Smooth muscle cell (in vitro differentiated cells): Measurements from ENCODE around the gene PRIM1. TPM values are rescaled to one million over a fixed set of nuclear protein-coding genes. Genes with fewer than 3 reads are reported as not detected.
"Not testable (repeated sequence)": the region's sequence is repeated elsewhere in the genome, so short reads cannot be mapped to it uniquely, and the experiment has no call there.

ENCODE experiments used
- DNase-seq: peaks from one replicate; lab custom pipeline; 2025; ENCODE audit not compliant: unreplicated experiment; lab: John Stamatoyannopoulos, UW
- H2AFZ ChIP-seq: fragments of 200-600 bp; sonication (generic); 2 replicates; pipeline ENCODE4 v1.6.0; 2016; ENCODE audit warnings: antibody characterized with exemption, low read depth, mild to moderate bottlenecking
- H3F3A ChIP-seq: fragments of 200-600 bp; sonication (generic); 2 replicates; pipeline ENCODE4 v1.6.0; 2017; ENCODE audit warnings: antibody characterized with exemption, low read depth
- H3K27ac ChIP-seq: fragments of 200-600 bp; sonication (generic); 2 replicates; pipeline ENCODE4 v1.5.1; 2016; ENCODE audit warnings: low read depth, mild to moderate bottlenecking
- H3K27me3 ChIP-seq: fragments of 200-600 bp; sonication (generic); 2 replicates; pipeline ENCODE4 v1.6.1; 2016; ENCODE audit warnings: low read depth, mild to moderate bottlenecking
- H3K36me3 ChIP-seq: fragments of 200-600 bp; sonication (generic); 2 replicates; pipeline ENCODE4 v1.5.1; 2016; ENCODE audit warnings: low read depth
- H3K4me1 ChIP-seq: fragments of 200-600 bp; sonication (generic); 2 replicates; pipeline ENCODE4 v1.5.1; 2016; ENCODE audit warnings: low read depth
- H3K4me2 ChIP-seq: fragments of 200-600 bp; sonication (generic); 2 replicates; pipeline ENCODE4 v1.6.0; 2016; ENCODE audit warnings: mild to moderate bottlenecking
- H3K4me3 ChIP-seq: fragments of 200-600 bp; sonication (generic); 2 replicates; pipeline ENCODE4 v1.5.1; 2016; ENCODE audit warnings: mild to moderate bottlenecking
- H3K79me2 ChIP-seq: fragments of 200-600 bp; sonication (generic); 2 replicates; pipeline ENCODE4 v1.6.0; 2016; ENCODE audit warnings: low read depth, mild to moderate bottlenecking
- H3K9ac ChIP-seq: fragments of 200-600 bp; sonication (generic); 2 replicates; pipeline ENCODE4 v1.6.0; 2016; ENCODE audit warnings: low read depth
- H3K9me3 ChIP-seq: fragments of 200-600 bp; sonication (generic); replicated peaks from 2 replicates; pipeline ENCODE4 v1.5.1; 2016; ENCODE audit warnings: low read depth
- H4K20me1 ChIP-seq: fragments of 200-600 bp; sonication (generic); 2 replicates; pipeline ENCODE4 v1.6.0; 2016; ENCODE audit warnings: low read depth
- CTCF ChIP-seq: fragments of 200-600 bp; sonication (generic); IDR thresholded peaks from 2 replicates; pipeline ENCODE4 v1.5.1; 2017; ENCODE audit warnings: borderline replicate concordance, mild to moderate bottlenecking, antibody characterized with exemption; ENCODE audit not compliant: insufficient read depth, poor library complexity, severe bottlenecking
- WGBS: methylation state at CpG from one replicate; pipeline ENCODE4 v1.1.7; 2016; ENCODE audit warnings: low lambda C conversion rate; 5-methylcytosine and 5-hydroxymethylcytosine counted together
- polyA plus RNA-seq: library from polyadenylated mRNA; unstranded; fragments of >200 nt; fragmentation: Nextera tagmentation; extraction: Ambion mirVana; gene quantifications from 2 replicates; pipeline ENCODE4 v1.2.1, GENCODE V29; 2016
- total RNA-seq: library from RNA; depleted of rRNA; stranded (reverse); fragments of >200 nt; gene quantifications from 2 replicates; pipeline ENCODE4 v1.2.3, GENCODE V29; 2014

Gene PRIM1
- total and polyA plus RNA-seq, 2 experiments from 2014 or later = 7.0 to 12.7 TPM

DNA sequence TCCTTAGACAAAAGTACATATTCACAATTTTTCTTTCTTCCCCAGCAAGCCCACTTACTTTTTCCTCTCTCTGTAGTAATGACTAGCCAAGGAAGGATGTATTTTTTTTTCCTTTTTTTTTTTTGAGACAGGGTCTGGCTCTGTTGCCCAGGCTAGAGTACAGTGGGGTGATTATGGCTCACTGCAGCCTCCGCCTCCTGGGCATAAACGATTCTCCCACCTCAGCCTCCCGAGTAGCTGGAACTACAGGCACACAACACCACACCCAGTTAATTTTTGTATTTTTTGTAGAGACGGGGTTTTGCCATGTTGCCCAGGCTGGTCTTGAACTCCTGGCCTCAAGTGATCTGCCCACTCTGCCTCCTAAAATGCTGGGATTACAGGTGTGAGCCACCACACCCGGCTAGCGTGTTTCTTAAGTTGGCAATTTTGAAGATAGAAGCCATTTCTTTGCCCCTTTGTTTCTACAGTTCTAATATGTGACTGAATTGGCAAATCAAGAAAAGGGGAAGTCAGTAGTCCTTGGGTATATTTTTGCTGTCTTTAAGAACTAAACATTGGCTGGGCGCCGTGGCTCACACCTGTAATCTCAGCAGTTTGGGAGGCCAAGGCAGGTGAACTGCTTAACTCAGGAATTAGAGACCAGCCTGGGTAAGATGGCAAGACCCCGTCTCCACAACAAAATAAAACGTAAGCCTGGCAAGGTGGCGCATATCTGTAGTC, 23.8 kb downstream of the PRIM1 start:
- Histone ChIP-seq H3K27me3 (no peaks in the 10 kb centered on the region), H2AFZ (no peak overlapping the region), H3K36me3 (no peaks in the 10 kb centered on the region), H3K9me3 (no peaks in the 10 kb centered on the region), H3K79me2 (peaks cover 18% of the 10 kb centered on the region), H3K9ac (no peak overlapping the region), H3K4me1 (peaks cover 10% of the 10 kb centered on the region), H4K20me1 (peaks cover 15% of the 10 kb centered on the region), H3K4me3 (no peak overlapping the region), H3K27ac (no peak overlapping the region), H3K4me2 (no peak overlapping the region), H3F3A (peaks cover 10% of the 10 kb centered on the region)
- no peak for TF ChIP-seq CTCF
- 97% methylated on average over 11 of the region's 11 CpGs for WGBS
- no peak for DNase-seq

DNA sequence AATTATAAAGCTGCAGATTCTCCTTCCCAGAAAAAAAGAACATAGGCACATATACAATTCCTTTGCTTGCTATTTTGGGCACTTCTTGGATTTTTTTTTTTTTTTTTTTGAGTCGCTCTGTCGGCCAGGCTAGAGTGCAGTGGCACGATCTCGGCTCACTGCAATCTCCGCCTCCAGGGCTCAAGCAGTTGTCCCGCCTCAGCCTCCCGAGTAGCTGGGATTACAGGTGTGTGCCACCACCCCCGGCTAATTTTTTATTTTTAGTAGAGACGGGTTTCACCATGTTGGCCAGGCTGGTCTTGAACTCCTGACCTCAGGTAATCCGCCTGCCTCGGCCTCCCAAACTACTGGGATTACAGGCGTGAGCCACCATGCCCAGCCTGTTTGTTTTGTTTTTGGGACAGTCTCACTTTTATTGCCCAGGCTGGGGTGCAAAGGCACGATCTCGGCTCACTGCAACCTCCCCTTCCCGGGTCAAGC, 25.9 kb downstream of the PRIM1 start:
- DNase-seq, H3K9me3 ChIP-seq, H3K36me3 ChIP-seq, H3K27me3 ChIP-seq: not testable (repeated sequence)
- Histone ChIP-seq H3K4me1 (peaks cover 31% of the 10 kb centered on the region), H2AFZ (peak overlapping the region; percentile 96), H4K20me1 (peaks cover 35% of the 10 kb centered on the region), H3K27ac (peak overlapping the region; percentile 89), H3K4me3 (peak overlapping the region; percentile 83), H3K4me2 (peak overlapping the region; percentile 86), H3F3A (peaks cover 16% of the 10 kb centered on the region), H3K9ac (peak overlapping the region; percentile 83), H3K79me2 (peaks cover 38% of the 10 kb centered on the region)
- 94% methylated on average over 15 of the region's 15 CpGs for WGBS

DNA sequence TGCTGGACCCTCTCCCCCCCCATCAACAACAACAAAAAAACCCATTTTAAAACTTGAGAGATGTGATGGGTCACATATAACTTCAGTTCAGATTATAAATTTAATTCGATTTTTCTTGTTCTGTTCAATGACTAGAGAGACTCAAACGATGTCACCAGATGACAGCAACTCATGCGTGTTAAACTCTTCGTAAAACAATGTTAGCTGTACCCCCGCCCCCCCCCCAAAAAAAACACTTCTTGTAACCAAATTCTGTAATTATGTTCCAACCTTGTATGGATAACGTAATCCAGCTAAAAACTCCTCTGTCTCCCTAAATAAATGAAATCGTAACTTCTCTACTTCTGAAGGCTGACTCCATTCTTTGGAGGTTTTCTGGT, 26.4 kb downstream of the PRIM1 start:
- no peak for DNase-seq

More for the DNA sequence above, 26.4 kb downstream of the PRIM1 start:
- peaks cover 35% of the 10 kb centered on the region for H3K4me1 ChIP-seq
- H3K36me3 ChIP-seq = no peaks in the 10 kb centered on the region
- H3K79me2 ChIP-seq = peaks cover 44% of the 10 kb centered on the region
- 41% methylated on average over 7 of the region's 7 CpGs for WGBS
- TF ChIP-seq CTCF = no peak
- H3K9me3 ChIP-seq = no peaks in the 10 kb centered on the region
- peak overlapping the region; percentile 96 for H2AFZ ChIP-seq
- H3F3A ChIP-seq = peaks cover 16% of the 10 kb centered on the region
- peak overlapping the region; percentile 86 for H3K4me2 ChIP-seq
- peak overlapping the region; percentile 89 for H3K27ac ChIP-seq
- peak overlapping the region; percentile 83 for H3K4me3 ChIP-seq
- peaks cover 40% of the 10 kb centered on the region for H4K20me1 ChIP-seq
- H3K27me3 ChIP-seq = no peaks in the 10 kb centered on the region
- peak overlapping the region; percentile 83 for H3K9ac ChIP-seq
